Muscle layer of colon (tissue), 2 donors: ENCODE results near the gene POP4.
"Not testable (repeated sequence)": the region's sequence is repeated elsewhere in the genome, so short reads cannot be mapped to it uniquely, and the experiment has no call there.

ENCODE experiments used
- H3K27ac ChIP-seq: one replicate; pipeline ENCODE4 v1.7.0; 2013; ENCODE audit warnings: low read depth, mild to moderate bottlenecking, low read length, moderate library complexity
- H3K27me3 ChIP-seq, 2 donors: one replicate each; pipeline ENCODE4 v1.7.0; 2013; ENCODE audit warnings: low read length in 2 of 2, mild to moderate bottlenecking in 2 of 2; ENCODE audit not compliant: insufficient read depth in 2 of 2, control insufficient read depth in 1 of 2
- H3K36me3 ChIP-seq: one replicate; pipeline ENCODE4 v1.7.0; 2013; ENCODE audit warnings: mild to moderate bottlenecking, low read length; ENCODE audit not compliant: insufficient read depth
- H3K4me1 ChIP-seq: one replicate; pipeline ENCODE4 v1.7.0; 2013; ENCODE audit warnings: mild to moderate bottlenecking, low read length; ENCODE audit not compliant: insufficient read depth
- H3K4me3 ChIP-seq, 2 donors: one replicate each; pipeline ENCODE4 v1.7.0; 2013; ENCODE audit warnings: low read length in 2 of 2, low read depth in 1 of 2, mild to moderate bottlenecking in 1 of 2, moderate library complexity in 1 of 2
- H3K9ac ChIP-seq: one replicate; pipeline ENCODE4 v1.7.0; 2013; ENCODE audit warnings: low read length
- H3K9me3 ChIP-seq: one replicate; pipeline ENCODE4 v1.7.0; 2013; ENCODE audit warnings: mild to moderate bottlenecking, low read length
- donor health status: abdominal sarcoma.
- donor health status: Adenocarcinoma of cecum.

Gene POP4

GRCh38 chr19:29625186-29625651 lies 19.1 kb downstream of the POP4 start:
- H3K4me3 ChIP-seq = no peak overlapping the region
- H3K9ac ChIP-seq = no peak overlapping the region
- no peaks in the 10 kb centered on the region for H3K36me3 ChIP-seq
- no peaks in the 10 kb centered on the region for H3K4me1 ChIP-seq
- H3K27ac ChIP-seq = no peak overlapping the region
- H3K27me3 ChIP-seq = no peaks in the 10 kb centered on the region
- H3K9me3 ChIP-seq = no peaks in the 10 kb centered on the region

DNA sequence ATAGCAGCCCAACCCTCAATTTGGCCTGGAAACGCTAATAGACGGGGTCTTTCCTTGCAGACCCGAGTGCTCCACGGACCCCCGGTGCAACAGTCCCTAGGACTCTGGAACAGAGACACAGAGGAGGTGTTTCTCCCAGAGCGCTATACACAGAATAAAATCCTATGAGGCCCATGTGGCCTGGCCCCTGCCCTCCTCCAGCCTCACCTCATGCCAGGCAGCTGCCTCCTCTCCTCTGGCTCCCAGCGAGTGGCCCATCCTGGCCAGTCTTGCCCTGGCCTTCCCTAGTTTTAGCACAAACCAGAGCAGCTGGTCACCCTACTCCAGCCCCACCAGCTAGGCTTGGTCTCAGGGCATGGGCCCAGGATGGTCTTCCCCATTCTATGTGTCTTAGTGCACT lies 20.3 kb downstream of the POP4 start:
- H3K4me3 ChIP-seq = no peak overlapping the region

GRCh38 chr19:29626832-29627231 lies 20.7 kb downstream of the POP4 start:
- not testable (repeated sequence) for H3K36me3 ChIP-seq, H3K27ac ChIP-seq, H3K9me3 ChIP-seq, H3K9ac ChIP-seq, H3K4me1 ChIP-seq, H3K27me3 ChIP-seq, H3K4me3 ChIP-seq

More for the DNA sequence above, 20.3 kb downstream of the POP4 start:
- Histone ChIP-seq H3K4me1 (no peaks in the 10 kb centered on the region), H3K9ac (no peak overlapping the region), H3K27ac (no peak overlapping the region), H3K9me3 (no peaks in the 10 kb centered on the region), H3K27me3 (no peaks in the 10 kb centered on the region), H3K36me3 (no peaks in the 10 kb centered on the region)

- Histone ChIP-seq H3K9me3 (no peaks in the 10 kb centered on the region), H3K36me3 (no peaks in the 10 kb centered on the region), H3K4me3 (no peak overlapping the region), H3K27ac (no peak overlapping the region), H3K4me1 (no peaks in the 10 kb centered on the region), H3K9ac (no peak overlapping the region), H3K27me3 (no peaks in the 10 kb centered on the region)
Measured at GRCh38 chr19:29628661-29629385, 22.7 kb downstream of the POP4 start.

- Histone ChIP-seq H3K9me3 (no peaks in the 10 kb centered on the region), H3K9ac (no peak overlapping the region), H3K36me3 (no peaks in the 10 kb centered on the region), H3K4me1 (no peaks in the 10 kb centered on the region), H3K27ac (no peak overlapping the region), H3K4me3 (no peak overlapping the region), H3K27me3 (no peaks in the 10 kb centered on the region)
Measured at GRCh38 chr19:29629836-29630534, 23.9 kb downstream of the POP4 start.

DNA sequence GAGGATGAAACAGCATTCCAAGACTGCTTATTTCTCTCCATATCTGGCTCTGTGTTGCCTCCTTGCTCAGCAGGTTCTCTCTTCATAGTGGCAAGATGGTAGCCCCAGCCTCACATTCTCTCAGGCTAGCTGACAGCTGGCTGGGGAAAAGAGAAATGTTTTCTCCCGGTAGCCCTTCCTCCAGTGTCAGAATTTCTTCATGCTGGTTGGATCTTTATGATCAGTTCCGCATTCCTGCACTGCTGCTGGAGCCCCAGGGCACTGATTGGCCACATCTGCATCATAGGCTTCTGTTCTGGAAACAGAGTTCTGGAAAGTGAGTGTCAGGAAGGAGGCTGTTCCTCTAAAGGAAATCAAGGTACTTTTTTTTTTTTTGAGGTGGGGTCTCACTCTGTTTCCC lies 24.6 kb downstream of the POP4 start:
- H3K4me1 ChIP-seq = no peaks in the 10 kb centered on the region
- no peak overlapping the region for H3K27ac ChIP-seq
- H3K9ac ChIP-seq = no peak overlapping the region
- H3K9me3 ChIP-seq = no peaks in the 10 kb centered on the region
- no peak overlapping the region for H3K4me3 ChIP-seq
- H3K36me3 ChIP-seq = no peaks in the 10 kb centered on the region
- no peaks in the 10 kb centered on the region for H3K27me3 ChIP-seq

DNA sequence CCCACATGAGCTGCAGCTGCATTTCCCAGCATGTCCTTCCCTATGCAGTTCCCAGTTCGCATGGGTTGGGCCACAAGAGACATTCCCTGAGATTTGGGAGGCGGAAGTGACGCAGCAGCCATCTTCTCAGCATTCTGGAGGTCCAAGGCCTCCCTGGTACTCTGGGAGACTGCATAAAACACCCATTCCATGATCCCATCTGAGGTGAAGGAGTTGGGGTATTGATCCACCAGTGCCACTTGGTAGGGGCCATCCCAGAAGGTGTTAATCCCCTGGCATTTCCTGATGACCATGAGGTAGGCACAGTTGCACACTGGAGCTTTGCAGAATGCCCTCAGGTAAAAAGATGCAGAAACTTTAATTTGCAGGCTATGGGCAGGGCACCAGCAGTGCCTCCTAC lies 25.4 kb downstream of the POP4 start:
- no peak overlapping the region for H3K27ac ChIP-seq
- no peaks in the 10 kb centered on the region for H3K36me3 ChIP-seq
- no peak overlapping the region for H3K4me3 ChIP-seq
- no peaks in the 10 kb centered on the region for H3K27me3 ChIP-seq
- H3K9me3 ChIP-seq = no peaks in the 10 kb centered on the region
- no peak overlapping the region for H3K9ac ChIP-seq
- H3K4me1 ChIP-seq = no peaks in the 10 kb centered on the region

DNA sequence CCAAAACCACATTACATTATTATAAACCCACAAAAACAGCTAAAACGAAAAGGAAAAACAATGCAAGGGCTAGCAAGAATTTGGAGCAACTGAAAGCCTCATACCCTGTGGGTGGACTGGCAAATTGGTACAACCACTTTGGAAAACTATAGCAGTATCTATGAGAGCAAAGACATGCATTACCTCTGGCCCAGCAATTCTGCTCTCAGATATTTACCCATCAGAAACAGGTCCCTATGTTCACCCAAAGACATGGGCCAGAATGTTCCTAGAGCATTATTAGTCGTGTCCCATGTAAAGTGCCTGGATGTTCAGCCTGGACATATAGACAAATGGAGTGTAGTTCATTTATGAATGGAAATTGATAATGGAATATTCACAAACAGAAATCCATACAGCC lies 27.9 kb downstream of the POP4 start:
- Histone ChIP-seq H3K9ac (no peak overlapping the region), H3K9me3 (no peaks in the 10 kb centered on the region), H3K27me3 (no peaks in the 10 kb centered on the region), H3K27ac (no peak overlapping the region), H3K36me3 (no peaks in the 10 kb centered on the region), H3K4me3 (no peak overlapping the region), H3K4me1 (no peaks in the 10 kb centered on the region)

DNA sequence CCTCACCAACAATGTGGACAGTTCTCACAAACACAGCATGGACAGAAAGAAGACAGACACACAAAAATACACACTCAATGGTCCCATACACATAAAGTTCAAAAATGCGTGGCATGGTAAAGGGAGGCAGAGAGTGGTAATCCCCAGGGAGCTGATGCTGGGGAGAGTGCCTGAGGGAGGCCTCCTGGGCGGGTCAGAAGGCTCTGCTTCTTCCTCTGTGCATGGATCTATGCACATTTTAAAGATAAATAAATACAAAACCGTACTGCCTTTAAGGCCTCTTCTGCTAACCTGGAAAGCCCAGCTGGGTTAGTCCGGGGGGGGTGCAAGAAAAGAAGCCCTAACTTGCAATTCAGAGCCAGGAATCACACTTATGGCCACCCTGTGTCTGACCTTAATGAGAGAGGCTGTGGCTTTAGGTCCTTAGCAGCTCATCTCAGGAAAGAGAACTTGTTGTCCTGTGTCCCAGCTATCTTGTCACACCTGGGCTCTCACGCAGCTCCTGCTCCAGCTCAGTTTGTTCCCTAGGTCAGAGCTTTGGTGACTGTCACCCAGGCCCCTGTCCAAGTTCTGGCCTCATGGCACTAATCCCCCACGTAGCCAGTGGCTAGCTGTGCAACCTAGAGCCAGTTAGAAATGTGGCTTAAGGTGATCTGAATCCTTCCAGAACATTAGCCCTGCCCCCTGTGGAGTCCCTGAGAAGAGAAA lies 28.5 kb downstream of the POP4 start:
- H3K36me3 ChIP-seq = no peaks in the 10 kb centered on the region
- no peaks in the 10 kb centered on the region for H3K4me1 ChIP-seq
- H3K4me3 ChIP-seq = no peak overlapping the region
- H3K27ac ChIP-seq = no peak overlapping the region
- H3K27me3 ChIP-seq = no peaks in the 10 kb centered on the region
- no peaks in the 10 kb centered on the region for H3K9me3 ChIP-seq
- H3K9ac ChIP-seq = no peak overlapping the region

DNA sequence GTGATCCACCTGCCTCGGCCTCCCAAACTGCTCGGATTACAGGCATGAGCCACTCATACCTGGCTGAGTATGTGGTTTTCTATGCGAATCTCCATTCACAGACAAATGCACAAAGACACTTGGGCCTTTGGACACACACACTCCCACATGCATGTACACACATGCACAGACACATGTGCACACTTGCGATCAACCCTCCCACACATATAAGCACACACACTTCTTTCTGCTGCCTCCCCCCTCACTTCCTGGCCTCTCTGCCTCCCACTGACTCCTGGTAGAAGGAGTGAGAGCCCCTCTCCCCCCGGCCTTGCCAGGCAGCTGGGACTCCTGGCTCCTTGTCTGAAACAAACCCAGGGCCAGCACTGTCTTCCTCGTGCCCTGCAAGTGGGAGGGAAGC lies 29.9 kb downstream of the POP4 start:
- no peaks in the 10 kb centered on the region for H3K27me3 ChIP-seq
- H3K27ac ChIP-seq = no peak overlapping the region
- no peaks in the 10 kb centered on the region for H3K9me3 ChIP-seq
- H3K36me3 ChIP-seq = no peaks in the 10 kb centered on the region
- no peak overlapping the region for H3K9ac ChIP-seq
- H3K4me1 ChIP-seq = no peaks in the 10 kb centered on the region
- no peak overlapping the region for H3K4me3 ChIP-seq

- Histone ChIP-seq H3K27me3 (no peaks in the 10 kb centered on the region), H3K9ac (no peak overlapping the region), H3K9me3 (no peaks in the 10 kb centered on the region)
Measured at GRCh38 chr19:29636553-29637360, 30.7 kb downstream of the POP4 start.

More at GRCh38 chr19:29636553-29637360, 30.7 kb downstream of the POP4 start:
- H3K27ac ChIP-seq = no peak overlapping the region
- H3K36me3 ChIP-seq = no peaks in the 10 kb centered on the region
- H3K4me1 ChIP-seq = no peaks in the 10 kb centered on the region
- H3K4me3 ChIP-seq = no peak overlapping the region
